Hindlimb muscle (tissue), 1 donor: ENCODE measurements around the gene RLN3. TPM values are rescaled to one million over a fixed set of nuclear protein-coding genes. Genes with fewer than 3 reads are reported as not detected.

Experiments used
- polyA plus RNA-seq: library from polyadenylated mRNA; unstranded; fragments of 120-200 nt; gene quantifications from one replicate; pipeline ENCODE4 v1.2.1, GENCODE V29; 2013; ENCODE audit not compliant: insufficient read length

The RLN3 gene
- polyA plus RNA-seq, 1 donor, result not detected

Other genes with a start within 250 kb of the RLN3 start
- gene ZSWIM4, start 232.7 kb upstream of the RLN3 start, polyA plus RNA-seq, result 5.4 TPM
- gene NANOS3, start 151.0 kb upstream of the RLN3 start, polyA plus RNA-seq, result 2.6 TPM
- gene BRME1, start 122.0 kb upstream of the RLN3 start, polyA plus RNA-seq, result 3.7 TPM
- 16.3 TPM for gene CC2D1A, start 121.9 kb upstream of the RLN3 start, polyA plus RNA-seq
- gene PODNL1, start 89.7 kb upstream of the RLN3 start, polyA plus RNA-seq, result 0.57 TPM
- gene DCAF15, start 75.6 kb upstream of the RLN3 start, polyA plus RNA-seq, result 21.5 TPM
- 8.3 TPM for gene RFX1, start 21.8 kb upstream of the RLN3 start, polyA plus RNA-seq
- 3.3 TPM for gene IL27RA, start 3.6 kb downstream of the RLN3 start, polyA plus RNA-seq
- gene PALM3, start 33.9 kb downstream of the RLN3 start, polyA plus RNA-seq, result 0.45 TPM
- gene MISP3, start 44.6 kb downstream of the RLN3 start, polyA plus RNA-seq, result 0.49 TPM
- gene C19orf67, start 57.6 kb downstream of the RLN3 start, polyA plus RNA-seq, result not detected
- 56.1 TPM for gene SAMD1, start 62.6 kb downstream of the RLN3 start, polyA plus RNA-seq
- 539 TPM for gene PRKACA, start 89.6 kb downstream of the RLN3 start, polyA plus RNA-seq
- gene ASF1B, start 108.4 kb downstream of the RLN3 start, polyA plus RNA-seq, result 8.6 TPM
- gene ADGRL1, start 178.0 kb downstream of the RLN3 start, polyA plus RNA-seq, result 20.8 TPM